Breast epithelium (tissue), 3 donors: ENCODE data around the gene OOSP3.

ENCODE experiments used
- CTCF ChIP-seq, 3 donors: fragments of 450-650 bp; IDR thresholded peaks; one replicate each; pipeline ENCODE4 v1.5.1; 2016 to 2017; ENCODE audit warnings: antibody characterized with exemption in 3 of 3, mild to moderate bottlenecking in 3 of 3, moderate library complexity in 3 of 3
- POLR2A ChIP-seq: fragments of 450-650 bp; IDR thresholded peaks from one replicate; pipeline ENCODE4 v1.6.1; 2016; ENCODE audit warnings: antibody characterized with exemption, mild to moderate bottlenecking, moderate library complexity

- TF ChIP-seq POLR2A (no peak), CTCF (IDR thresholded peaks at IDR 0.05) (no peak)
Observed at GRCh38 chr11:59943997-59944714, 65.6 kb downstream of the OOSP3 start.
